HG02870 (cell line): ENCODE data around the gene ZDHHC6.
A peak's percentile ranks its signal among the peaks of the same experiment; 100 is the strongest.
"Not testable (repeated sequence)": the region's sequence is repeated elsewhere in the genome, so short reads cannot be mapped to it uniquely, and the experiment has no call there.

Experiments used
- ATAC-seq: cut with Tn5 transposase; IDR thresholded peaks from one replicate; pipeline ENCODE4 v1.9.1; 2021; ENCODE audit warnings: mild to moderate bottlenecking, moderate library complexity; ENCODE audit not compliant: unreplicated experiment

ZDHHC6 gene

DNA sequence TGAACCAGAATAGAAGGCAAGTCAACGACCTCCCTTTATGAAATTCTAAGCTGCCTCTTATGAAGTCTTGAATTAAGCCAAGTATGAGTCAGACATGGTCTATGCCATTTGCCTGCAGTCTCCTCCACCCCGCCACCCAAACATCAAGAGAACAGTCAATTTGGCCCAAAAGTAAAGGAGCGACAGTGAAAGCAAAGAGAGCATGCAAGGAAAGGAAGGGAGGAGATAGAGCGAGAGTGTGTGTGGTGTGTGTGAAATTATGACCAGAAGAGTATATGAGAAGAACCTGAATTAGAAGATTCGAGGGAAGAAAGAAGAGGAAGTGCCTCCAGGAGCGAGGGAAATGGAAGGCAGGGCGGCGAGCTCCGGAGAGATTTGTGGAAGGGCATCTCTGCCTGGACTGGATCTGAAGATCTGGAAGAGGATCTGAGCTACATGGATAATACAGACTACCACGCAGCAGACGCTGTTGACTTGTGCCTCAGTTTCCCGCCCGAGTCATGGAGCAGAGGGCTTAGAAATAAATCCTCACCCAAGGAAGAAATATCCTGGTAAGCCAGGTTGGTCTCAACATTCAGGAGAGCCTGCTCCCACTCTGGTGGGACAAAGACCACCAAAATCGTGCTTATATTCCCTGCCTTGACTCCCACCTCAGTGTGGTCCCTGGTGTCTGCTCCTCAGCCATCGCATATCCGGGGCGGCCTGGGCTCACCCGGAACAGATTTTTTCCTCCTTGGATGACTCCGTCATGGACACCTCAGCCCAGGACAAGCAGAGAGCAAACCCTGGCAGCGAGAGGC is 459 bp downstream of the ZDHHC6 start:
- ATAC-seq, result peak; percentile 33

DNA sequence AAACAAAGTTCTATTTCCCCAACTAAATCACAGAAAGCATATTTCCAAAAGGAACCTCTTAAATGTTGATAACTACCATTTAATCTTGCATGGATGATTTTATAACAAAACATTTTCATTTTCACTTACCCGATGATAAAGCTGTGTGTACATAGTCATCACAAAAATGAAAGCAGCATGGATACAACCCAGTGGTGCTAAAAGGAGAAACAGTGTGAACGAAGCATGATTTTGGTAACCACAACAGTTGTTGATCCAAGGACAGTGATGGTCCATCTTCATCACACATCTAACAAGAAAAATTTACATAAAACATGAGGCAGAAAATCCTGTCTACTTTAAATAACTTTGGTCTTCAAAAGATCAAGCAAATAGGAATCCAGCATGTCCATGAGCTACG is 4.7 kb downstream of the ZDHHC6 start:
- ATAC-seq, result no peak

DNA sequence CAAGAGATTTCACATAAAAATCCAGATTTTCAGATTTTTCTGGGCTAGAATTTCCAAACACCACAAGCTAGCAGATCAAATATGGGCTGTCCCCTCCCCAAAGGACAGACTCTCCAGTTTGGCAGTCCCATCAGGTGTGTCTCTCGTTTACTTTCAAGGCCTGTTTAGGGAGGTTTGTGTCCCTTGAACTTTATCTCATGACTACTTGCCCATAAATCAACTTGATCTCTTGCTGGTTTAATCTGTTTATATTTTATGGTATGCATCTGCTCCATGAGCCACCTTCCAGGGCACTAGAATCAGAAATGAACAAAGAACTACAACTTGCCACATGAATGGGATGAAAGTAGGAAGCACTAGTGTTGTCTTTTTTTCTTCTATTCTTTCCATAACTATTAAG is 5.2 kb downstream of the ZDHHC6 start:
- ATAC-seq, result no peak

DNA sequence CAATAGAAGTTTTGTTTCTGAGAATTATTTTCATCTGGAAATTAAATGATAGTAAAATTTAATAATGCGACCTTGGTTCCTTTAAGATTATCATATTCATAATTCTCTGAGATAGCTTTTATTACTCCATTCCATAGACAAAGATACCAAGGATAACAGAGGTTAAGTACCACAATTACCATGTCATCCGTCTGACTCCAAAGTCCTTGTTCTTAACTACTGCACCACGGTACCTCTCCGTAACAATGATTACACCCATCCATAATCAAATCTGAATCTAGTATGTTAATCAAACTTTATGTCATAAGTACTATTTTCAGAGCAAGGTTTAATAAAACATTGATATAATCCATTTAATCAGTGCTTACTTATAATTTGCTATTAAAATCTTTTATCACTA is 8.4 kb downstream of the ZDHHC6 start:
- no peak for ATAC-seq

DNA sequence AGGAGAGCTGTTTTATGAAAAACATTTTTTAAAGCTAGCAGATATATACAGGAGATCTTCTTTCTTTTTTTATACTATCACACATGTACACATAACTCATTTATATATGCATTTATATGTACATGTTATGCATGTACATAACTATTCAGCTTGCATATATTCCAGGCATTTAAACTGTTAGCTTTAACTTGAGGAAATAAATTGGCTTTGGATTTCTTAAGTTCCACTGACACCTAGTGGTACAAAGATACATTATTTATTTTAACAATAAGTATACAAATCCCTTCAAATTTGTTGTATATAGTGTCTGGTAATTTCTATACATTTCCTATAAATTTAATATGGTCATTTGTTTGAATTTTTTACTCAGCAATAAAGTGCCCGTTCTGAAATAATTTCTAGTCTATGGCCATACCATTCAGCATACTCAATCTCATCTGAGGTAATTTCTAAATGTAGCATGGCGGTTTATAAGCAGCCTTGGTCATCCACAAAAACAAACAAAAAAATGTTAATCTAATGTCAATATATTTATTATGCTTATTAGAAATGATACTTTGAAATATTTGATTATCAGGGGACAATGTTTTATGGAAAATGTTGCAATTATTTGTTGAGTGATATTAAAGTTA is 11.6 kb downstream of the ZDHHC6 start:
- ATAC-seq, result no peak

DNA sequence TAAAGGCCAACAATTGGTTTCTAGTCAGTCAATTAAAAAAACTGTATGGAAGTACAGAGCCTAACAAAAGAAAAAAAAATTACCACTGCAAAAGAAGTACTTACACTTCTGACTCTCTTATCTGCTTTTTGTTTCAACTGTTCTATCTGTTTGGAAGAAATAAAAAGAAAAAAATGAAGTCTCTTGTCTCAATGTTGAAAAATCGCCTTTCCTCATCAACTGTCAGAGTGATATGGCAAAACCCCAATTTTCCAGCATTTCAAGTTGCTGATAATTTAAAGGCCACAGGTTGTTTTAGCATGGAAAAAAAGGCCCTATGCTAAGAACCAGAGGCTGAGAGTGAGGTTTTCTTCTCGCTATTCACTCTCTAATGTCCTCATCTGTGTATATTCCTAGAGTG is 13.6 kb downstream of the ZDHHC6 start:
- no peak for ATAC-seq

DNA sequence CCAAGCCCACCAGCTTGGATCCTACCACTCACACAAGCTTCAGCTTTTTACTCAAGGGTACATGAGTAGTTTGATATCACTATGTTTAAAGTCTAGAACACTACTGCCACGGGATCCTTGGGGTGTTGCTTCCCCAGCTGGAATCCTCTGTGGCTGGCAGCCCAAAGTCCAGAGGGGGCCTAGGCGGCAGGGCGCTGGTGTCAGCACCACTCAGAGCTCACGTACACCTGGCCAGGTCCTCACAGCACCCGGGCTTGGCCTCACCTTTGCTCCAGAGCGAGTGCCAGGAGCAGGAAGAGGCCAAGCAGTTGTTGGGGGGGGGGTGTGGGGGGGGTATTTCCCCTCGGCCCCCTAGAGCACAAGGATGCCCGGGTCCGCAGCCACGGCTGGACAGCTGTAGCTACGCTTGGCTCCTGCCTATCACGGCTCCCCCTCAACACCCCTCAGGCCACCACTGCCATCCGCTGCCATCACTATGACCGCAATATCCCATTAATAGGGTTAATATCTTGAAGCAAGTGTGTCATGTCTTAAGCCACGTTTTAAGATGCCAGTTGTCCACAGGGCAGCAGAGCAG is 17.0 kb downstream of the ZDHHC6 start:
- no peak for ATAC-seq

DNA sequence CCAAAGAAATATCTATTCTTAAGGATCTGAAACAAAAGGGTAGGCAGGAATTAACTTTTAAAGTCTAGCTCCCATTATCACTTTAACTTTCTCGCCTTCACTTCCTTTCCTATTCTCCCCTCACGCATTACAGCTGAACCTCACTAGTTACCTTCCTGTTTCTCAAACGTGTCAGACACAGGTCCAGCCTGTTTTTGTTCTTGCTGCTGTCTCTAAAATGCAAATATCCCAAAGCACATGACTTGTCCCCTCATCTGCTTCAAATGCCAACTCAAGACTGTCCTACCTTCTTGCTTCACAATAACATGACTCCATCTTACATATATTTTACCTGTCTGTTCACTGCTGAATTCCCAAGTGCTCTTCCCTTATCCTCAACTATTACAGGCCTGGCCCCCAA is 17.6 kb downstream of the ZDHHC6 start:
- ATAC-seq, result no peak

DNA sequence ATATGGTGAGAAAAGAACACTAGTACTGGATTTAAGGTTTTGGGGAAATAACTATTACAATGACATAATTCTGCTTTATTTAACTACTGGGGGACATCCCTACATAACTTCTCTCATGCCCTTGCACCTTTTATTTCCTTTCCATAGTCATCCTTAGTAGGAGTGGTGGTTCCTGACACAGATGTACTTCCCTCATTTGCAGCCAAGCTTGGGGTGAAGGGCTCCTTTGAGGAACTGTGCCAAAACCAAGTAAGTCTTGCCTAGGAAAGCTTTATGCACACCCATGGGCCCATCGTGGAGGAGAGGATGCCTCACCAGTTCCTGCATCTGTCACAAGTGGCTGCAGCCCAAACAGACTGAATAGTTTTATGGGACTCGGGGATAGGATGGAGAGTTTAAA is 20.6 kb downstream of the ZDHHC6 start:
- ATAC-seq, result no peak

DNA sequence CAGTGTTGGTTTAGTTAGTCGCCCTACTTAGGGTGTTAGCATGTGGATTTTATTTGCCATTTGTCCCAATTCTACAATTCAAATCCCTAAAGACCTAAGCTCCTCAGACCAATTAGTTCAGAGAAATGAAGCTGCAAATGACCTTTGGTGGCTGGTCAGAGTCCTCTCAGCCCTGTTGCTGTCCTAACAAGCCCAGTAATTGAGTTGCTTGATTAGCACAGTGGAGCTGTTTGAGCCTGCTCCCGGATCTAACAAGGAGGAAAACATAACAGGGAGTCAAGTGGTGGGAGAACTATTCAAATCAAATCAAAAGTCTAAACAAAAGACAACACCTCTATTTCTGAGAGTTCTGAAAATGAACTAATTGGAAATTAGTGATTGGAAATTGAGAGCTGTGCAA is 22.1 kb downstream of the ZDHHC6 start:
- no peak for ATAC-seq

DNA sequence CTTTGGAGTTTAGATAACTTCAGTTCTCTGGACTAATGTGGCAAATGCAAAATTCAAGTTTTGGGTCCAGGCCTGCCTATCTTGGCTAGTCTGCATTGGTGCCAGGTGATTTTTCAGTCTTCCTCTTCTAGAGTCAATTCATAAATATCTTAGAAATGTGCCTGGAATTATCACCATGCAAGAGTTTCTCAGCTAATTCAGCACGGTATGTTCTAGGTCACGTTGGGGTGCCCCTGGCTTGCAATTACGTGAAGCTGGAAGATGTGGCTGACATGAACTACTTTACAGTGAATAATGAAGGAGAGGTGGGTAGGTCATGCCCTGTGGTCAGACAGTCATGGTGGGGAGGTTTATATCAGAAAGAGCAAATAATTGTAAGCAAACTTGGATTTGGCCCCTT is 25.0 kb downstream of the ZDHHC6 start:
- no peak for ATAC-seq

DNA sequence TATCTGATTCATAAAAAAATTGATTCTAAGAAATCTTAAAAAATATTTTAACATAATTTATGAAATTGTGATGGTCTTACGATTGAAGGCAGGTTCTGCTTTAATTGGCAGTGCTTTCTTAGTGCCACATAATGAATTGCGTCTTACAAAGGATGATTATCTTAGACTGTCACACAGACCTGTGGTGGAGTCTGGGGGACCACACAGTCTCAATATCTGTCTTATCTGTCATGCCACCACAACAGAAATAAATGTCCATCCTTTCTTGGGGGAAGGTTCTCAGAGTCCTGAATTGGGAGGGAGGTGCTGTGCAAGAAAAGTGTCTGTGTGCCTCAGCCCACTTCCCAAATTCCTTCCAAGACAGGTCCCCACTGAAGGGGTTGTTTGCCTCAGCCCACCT is 34.0 kb downstream of the ZDHHC6 start:
- no peak for ATAC-seq

DNA sequence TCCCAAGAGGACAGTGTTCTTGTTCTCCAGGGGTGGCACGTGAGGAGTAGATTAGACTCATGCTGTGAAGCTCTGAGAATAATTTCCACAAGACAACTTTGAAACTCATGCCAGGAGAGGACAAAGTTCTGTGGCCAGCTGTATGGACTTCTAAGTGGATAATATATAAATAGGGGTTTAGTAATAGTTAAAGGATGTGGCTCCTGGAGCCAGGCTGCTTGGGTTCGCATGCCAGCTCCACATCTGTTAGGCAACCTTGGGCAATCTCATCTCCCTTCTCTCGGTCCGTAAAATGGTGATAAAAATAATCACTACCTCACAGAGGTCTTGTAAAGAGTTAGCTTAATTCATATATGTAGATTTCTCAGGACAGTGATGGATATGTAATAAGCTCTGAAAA is 37.0 kb downstream of the ZDHHC6 start:
- no peak for ATAC-seq

DNA sequence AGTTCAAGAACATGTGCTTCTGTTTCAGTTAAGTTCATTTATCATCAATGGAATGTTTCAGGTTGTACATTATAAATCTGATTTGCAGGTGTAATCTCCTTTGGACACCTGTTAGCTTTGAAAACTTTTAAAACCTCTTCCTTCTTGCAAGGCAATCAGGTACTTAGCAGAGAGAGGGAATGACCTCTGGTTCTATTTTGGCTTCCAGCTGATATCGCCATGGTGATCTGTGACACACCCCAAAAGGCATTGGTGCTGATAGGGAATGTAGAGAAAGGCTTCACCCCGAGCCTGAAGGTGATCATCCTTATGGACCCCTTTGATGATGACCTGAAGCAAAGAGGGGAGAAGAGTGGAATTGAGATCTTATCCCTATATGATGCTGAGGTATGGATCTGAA is 37.4 kb downstream of the ZDHHC6 start:
- no peak for ATAC-seq

DNA sequence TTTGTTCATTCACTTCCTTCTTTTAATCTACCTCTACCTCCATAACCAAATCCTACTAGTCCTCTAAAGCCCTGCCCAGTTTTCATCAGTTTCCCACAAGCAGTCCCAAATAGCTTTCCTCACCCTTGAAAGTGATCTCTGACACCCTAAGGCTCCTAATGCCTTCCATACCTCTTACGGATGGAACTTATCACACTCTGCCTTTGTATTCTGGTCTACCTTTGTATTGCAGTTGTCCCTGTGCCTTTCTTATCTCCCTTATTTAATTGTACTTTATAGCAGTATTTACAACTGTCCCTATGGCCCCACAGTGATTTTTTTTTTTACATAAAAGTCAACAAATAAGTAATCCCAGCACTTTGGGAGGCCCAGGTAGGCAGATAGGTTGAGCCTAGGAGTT is 39.0 kb downstream of the ZDHHC6 start:
- no peak for ATAC-seq

DNA sequence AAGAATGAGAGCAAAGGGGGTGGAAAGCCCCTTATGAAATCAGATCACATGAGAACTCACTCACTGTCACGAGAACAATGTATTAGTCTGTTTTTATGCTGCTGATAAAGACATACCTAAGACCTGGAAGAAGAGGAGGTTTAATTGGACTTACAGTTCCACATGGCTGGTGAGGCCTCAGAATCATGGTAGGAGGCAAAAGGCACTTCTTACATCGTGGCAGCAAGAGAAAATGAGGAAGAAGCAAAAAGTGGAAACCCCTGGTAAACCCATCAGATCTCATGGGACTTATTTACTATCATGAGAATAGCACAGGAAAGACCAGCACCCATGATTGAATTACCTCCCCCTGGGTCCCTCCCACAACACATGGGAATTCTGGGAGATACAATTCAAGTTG is 39.9 kb downstream of the ZDHHC6 start:
- ATAC-seq, result not testable (repeated sequence)

DNA sequence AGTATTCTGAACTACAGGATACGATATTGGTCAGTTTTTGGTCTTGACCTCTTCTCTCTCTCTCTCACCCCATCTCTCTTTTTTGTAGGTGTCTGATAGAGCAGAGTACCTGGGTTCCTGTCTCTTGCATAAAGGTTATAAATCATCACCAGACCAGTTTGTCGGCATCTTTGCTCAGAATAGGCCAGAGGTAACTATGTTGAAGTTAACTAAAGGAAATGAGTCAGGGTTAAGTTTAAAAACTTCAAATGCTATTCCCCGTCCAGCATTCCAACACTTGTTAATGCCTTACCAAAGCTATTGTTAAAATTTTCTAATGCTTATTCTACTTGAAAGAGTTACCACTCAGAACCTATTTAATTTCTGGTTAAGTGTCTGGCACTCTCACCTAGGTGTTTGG is 42.1 kb downstream of the ZDHHC6 start:
- ATAC-seq, result no peak

DNA sequence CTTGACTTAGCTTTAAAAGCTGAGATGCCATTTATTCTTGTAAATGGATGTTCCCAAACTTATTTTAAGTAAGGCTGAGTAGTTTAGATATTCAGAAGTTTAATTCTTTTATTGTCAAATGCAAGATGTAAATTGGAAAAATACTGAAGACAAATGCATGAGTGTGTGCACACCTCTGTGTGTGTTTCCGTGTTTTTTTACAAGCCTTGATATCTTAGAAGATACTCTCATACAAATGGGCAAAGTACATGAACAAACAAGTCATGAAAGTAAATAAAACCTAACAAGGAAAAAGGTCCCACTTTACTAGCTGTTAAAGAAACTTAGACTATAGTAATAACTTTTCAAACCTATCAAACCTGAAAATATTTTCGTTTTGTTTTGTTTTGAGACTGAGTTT is 43.8 kb downstream of the ZDHHC6 start:
- ATAC-seq, result no peak

DNA sequence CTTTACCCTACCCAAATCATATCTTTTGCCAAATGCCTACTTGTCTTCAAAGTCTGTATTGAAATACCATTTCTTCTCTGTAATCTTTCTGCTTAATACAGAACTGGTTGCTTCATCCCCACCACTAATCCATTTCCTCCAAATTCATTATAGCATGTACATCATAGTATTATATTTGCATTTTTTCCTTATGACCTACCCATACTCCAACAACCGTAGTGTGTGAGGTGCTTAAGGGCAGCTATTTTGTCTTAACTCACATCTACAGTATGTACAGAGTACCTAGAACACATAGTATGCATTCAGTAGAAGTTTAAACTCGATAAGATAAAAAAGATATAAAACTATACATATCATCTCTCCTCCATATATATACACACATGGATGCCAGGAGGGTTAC is 49.1 kb downstream of the ZDHHC6 start:
- no peak for ATAC-seq

DNA sequence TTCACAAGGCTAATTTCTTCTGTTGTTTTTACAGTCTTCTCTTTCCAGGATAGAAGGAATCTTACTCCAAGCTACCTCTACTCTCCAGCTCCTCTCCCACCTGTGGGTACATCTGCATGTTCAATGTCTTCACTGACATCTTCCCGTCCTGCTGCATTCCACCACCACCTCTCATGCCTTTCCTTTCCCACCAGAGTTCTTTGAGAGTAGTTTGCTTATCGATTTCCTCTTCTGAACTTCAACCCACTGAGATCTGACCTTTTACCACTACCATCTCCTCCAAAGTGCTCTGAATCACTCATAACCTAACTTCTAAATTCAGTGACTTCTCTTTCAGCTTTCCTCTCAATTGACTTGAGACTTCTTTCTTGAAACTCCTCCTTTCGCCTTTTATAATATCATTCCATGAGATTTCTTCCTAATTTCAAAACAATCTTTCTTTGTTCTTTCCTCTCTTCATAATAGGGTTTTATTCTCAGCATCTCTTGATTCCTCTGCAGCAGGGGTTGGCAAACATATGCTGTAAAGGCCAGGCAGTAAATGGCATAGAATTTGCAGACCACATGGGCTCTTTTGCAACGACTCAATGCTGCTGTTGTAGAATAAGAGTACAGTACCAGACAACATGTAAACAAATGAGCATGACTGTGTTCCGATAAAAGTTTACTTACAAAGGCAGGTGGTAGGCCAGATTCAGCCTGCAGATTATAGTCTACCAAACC is 50.7 kb downstream of the ZDHHC6 start:
- no peak for ATAC-seq

DNA sequence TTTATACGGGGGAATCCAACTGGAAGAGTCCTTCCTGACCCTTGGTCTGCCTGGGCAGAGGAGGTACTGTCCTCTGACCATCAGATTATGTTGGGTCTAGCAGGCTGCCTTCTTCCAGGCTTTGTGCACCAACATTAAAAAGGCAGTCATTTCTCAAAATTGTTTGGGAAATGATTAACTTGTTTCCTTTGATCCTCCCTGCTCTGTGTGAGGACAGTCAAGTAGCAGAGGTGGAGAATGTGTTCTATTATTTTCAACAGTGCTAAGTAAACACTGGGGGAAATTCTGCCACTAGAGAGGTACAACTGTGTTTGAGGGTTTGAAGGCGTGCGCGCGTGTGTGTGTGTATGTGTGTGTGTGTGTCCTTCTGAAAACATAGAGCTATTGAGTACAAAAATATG is 52.2 kb downstream of the ZDHHC6 start:
- no peak for ATAC-seq

DNA sequence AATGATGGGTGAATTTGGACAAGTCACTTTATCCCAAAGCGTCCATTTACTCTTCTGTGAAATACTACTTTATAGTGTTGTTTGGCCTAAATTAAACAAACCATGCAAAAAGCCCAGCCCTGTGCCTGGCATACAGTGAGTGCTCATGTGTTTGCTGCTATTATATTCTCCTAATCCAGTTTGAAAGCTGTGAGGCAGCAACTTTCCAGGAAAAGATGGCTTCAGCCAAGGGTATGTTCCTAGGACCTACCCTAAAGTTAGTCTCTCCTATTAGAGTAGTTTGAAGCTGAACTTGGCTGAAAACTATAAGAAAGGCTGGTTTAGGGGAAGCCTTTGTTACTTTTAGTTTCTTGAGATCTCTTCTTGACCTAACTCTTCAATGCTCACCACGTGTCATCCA is 52.9 kb downstream of the ZDHHC6 start:
- no peak for ATAC-seq
